ENCODE results near the gene ERV3-1.

DNA sequence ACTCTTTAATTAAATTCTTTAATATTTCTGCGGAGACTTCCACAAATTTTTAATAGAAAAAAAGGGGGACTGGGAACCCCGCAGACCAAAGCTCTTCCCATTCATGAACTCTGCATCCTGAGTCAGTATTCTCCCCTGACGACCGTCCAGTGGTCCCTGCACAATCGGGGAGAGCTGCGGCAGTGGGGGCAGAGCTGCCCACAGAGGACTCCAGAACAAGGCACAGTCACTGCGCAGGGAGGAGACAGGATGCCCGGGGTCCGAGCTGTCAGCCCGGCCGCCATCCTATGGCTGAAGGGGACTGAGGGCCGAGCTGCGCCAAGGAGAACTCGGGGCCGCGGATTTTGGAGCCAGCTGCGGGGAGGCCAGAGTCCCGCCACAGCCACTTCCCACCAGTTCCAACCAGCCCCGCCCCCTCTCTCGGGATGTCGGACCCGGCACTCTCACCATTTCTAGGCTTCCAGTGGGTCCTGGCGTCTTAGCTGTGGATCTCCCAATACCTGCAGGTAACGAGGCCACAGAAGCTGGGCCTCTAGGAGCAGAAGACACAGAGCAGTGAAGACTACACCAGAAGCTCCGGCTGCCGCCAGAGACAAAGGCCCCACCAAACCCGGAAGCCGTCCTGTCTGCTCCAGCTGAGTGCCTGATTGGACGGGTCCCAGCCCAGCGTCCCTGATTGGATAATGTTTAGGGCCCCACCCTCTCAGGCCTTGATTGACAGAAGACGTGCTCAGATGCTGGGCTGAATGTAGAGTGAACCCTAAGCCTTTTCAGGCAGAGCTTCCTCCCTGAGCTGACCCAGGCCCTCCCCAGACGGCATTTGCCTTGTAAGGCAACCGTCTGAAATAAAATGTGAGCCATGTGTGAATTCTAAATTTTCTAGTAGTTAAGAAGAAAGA is at the start of gene ERV3-1:
- TF ChIP-seq EP300 (IDR thresholded peaks at IDR 0.05; ENCODE audit: low read depth), result no peak
- TF ChIP-seq, protein P1, sequence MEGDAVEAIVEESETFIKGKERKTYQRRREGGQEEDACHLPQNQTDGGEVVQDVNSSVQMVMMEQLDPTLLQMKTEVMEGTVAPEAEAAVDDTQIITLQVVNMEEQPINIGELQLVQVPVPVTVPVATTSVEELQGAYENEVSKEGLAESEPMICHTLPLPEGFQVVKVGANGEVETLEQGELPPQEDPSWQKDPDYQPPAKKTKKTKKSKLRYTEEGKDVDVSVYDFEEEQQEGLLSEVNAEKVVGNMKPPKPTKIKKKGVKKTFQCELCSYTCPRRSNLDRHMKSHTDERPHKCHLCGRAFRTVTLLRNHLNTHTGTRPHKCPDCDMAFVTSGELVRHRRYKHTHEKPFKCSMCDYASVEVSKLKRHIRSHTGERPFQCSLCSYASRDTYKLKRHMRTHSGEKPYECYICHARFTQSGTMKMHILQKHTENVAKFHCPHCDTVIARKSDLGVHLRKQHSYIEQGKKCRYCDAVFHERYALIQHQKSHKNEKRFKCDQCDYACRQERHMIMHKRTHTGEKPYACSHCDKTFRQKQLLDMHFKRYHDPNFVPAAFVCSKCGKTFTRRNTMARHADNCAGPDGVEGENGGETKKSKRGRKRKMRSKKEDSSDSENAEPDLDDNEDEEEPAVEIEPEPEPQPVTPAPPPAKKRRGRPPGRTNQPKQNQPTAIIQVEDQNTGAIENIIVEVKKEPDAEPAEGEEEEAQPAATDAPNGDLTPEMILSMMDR (IDR thresholded peaks at IDR 0.05), result no peak
- TF ChIP-seq POLR2A (IDR thresholded peaks at IDR 0.05), result peak; percentile 97
- TF ChIP-seq POLR2AphosphoS5 (IDR thresholded peaks at IDR 0.05), result peak; percentile 91 to 96 (median 96)
